NCI-H526 (cell line): ENCODE measurements around the gene MAPKAP1.

Experiments
- DNase-seq, 2 experiments: peaks; one replicate each; lab custom pipeline; 2025; lab: John Stamatoyannopoulos, UW

Gene MAPKAP1

DNA sequence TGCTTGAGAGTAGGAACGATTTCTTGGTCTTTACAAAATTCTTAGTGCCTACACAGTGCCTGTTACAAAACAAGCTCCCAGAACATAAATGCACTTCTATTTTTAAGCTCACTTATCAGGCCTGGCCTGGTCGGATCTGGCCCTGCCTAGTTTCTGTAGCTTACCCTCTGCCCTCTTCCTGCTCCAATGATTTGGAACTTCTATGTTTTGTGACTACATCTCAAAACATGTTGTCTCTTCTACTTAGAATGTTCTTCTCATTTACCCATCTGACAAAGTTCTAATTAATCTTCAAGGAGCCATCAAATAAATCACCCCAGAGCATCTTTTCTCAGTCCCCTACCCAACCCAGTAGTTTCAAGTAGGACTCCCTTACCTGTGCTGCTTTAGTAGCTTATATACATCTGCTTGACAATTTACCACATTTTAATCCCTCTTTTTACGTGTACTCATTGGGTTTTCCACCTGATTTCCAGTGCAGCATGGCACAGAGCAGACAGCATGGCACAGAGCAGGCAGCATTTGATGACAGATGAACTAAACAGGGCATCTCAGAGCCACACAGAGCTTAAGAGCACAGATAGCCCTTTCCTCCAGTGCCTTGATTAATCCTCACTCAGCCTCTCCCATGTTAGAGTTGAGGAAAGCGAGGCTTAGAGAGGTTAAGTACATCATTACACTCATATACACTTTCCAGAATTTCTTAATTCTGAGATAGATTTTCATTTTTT lies 171.9 kb downstream of the MAPKAP1 start:
- DNase-seq: no peak

DNA sequence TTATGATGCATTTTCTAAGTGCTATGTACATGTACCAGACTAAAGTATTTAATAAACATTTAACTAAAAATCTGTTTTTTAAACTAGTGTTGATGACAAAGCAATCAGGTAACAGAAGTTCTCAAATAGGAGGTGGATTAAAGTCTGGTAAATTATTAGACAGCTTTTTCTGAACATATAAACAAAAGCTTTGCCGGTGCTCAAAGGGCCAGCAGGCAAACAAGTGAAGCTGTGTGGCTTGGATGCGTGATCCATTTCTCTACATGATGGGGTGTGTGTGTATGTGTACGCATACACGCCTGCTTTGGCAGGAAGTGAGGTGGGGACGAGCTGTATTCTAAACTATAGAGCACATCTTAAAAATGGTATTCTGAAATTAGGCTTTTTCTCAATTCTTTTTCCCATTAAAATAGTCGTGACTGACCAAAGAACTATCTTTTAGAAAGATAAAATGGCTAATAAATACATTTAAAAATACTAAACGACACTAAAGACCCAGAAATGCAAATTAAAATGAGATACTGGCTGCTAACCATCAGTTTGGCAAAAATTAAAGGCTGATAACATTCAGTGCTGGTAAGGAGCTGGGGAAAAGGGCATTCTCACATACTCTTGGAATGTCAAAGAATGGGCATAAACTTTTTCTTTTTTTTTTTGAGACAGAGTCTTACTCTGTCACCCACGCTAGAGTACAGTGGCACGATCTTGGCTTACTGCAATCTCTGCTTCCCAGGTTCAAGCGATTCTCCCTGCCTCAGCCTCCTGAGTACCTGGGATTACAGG lies 174.0 kb downstream of the MAPKAP1 start:
- DNase-seq: no peak

DNA sequence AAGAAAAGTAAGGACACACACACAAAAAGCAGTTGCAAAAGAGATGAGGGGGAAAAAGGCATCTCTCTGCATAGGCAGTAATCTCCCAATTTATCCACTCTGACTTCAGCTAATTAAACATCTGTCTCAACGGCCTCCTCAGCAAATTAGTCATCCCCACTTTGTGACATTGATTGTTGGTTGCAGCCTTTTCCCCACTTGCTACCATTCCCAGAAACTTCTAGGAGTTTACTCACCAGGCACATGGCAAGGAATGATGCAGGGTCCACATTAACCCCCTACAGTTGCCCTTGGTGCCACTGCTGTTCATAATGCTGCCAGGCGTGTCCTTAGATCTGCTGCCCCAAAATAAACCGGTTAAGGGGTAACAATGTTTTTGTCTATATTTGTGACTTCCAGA lies 174.6 kb downstream of the MAPKAP1 start:
- DNase-seq: no peak

DNA sequence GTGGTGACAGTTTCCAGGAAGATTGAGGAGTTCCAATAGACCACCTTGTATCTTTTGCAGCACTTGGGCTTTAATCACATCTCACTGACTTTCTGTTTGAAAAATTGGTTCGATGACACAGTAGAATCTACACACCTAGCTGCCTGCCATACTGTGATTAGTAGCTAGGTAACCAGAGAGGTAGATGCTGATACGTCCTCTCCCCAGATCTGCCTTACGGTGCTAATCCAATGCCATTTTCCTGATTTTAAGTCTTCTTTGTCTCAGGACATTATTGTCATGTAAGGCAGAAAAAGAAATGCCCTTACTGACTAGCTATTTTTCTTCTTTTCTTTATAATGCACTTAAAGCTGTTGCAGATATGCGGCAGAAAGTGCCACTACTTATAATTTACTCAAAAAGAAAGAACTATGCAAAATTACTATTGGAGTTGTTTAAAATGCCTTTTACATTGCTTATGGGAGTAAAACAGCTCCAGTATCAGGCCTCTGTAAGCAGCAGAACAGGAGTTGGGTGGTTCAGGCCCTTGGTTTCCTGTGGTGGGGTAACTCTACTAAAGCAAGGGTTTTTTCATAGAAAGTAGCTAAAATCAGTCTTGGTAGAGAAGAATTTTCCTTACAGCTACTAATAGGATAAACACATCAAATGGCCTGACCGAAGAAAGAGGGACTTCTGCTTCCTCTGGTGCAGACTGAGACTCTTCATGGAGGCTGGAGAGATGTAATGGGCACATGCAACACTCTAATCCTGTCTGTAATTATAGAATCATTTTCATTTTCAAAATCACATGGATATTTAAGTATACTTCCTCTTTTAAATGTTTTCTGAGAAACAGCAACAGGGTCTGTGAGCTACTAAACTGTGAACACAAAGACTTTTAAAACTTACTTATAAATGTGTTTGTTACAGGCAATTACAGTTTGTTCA lies 177.2 kb downstream of the MAPKAP1 start:
- DNase-seq: no peak

DNA sequence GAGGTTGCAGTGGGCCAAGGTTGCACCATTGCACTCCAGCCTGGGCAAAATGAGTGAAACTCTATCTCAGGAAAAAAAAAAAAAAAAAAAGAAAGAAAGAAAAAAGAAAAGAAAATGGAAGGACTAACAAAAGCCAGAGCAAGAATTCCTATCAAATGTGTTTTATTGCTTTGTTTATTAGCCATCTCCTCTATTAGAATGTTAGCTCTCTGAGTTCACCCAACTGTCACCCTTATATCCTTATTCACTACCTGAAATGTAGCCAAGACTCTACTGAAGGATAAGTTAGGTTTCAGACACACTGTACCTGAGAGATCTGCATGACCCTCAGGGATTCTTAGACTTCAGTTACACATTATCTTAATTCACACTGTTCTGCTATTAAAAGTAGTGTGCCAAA lies 177.9 kb downstream of the MAPKAP1 start:
- DNase-seq: no peak

DNA sequence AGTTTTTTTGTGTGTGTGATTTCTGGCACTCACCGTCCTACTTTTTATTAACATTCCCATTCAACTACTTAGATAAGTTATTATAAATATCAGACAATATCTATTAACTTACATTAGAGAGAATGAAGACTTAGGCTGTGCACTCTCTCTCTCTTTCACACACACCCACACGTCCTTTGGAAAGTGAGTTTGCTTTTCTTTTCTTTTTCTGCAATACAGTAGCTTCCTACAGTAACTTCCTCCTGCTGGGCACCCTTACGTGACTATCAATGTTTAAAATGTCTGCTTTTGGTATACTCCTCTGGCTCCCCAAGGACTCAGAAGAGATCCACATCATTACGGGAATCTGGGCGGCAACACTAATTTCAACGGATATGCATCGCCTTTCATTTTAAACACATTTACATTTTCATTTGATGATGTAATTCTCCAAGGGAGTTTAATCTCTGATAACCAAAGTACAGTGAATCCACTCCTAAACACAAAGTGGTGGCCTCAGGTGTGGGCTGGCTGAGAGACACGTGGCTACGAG lies 179.5 kb downstream of the MAPKAP1 start:
- DNase-seq: no peak

DNA sequence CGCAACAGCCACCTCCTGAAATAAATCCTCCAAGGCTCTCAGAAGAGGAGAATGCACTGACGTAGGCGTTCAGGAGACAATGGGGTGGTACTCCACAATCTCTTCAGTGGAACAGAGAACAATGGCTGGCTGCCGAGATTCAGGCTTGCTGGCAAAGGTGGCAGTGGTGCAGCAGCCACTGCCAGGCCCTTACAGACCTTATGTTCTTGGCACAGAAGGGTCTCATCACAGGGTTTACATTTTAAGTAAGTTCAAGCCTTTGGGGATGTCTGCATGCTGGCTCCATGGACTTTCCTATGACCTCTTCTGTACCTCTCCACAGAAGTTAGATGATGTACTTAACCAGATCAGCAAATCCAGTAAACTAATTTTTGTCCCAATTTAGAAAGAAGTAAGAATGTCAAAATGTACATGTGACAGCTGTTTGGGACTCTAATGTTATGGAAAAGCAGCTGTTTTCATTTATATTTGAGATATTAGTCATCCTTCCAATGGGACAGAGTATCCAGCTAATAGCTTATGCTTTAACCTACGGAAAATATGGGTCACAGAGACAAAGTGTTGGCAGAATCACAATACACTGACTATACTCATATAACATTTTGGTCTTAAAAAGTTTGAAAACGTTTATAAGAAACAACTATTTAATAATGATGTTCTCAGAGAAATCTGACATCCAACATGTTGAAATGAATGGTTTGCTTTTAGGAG lies 180.9 kb downstream of the MAPKAP1 start:
- no peak for DNase-seq

DNA sequence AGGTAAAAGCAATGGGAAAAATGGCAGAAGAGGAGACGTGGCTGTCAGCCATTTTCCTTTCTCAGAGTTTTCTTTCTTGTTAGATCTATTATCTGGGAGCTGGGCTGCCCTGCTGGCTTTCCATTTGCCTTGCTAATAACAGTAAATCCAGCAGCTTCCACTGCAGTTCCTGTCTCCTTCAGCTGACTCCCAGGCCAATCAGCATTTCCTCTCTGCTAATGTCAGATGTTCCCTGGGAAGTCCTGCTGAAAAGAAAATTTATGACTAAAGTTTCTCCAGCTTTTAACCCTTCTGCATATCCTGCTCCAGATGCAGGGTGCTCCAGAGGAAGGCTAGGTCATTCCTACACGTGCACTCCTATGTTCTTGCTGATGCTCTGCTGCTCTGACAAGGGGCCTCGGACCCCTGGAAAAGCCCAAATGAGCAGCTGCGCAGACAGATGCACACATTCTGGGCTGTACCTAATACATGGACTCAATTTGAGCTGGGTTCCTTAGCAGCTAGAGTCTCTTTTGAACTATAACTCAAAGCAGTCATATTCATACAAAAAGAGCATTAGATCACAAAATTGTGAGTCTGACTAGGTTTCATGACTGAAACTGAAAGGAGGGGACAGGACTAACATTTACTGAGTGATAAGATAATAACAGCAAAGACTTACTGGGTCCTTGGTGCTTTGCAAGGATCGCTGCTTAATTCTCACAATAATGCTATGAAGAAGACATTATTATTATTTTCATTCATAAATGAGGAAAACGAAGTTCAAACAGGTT lies 182.2 kb downstream of the MAPKAP1 start:
- DNase-seq: no peak

DNA sequence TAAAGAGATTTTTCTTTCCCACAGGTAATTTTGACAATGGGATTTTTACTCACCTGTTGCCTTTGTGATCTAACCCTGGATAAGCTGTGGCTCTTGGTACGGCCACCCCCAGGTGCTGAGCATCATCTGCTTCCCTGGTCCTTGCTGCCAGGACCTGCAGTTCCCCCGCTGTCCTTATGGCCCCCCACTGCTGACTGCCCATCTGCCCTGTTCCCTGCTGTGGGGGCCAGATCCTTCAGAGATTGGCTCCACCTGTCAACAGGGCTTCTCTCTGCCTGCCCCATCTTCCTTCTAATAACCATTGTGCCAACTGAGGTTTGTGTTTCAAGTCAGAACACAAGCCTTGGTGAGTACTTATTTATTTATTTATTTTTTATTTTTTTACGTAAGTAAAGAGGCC lies 183.3 kb downstream of the MAPKAP1 start:
- DNase-seq: no peak

DNA sequence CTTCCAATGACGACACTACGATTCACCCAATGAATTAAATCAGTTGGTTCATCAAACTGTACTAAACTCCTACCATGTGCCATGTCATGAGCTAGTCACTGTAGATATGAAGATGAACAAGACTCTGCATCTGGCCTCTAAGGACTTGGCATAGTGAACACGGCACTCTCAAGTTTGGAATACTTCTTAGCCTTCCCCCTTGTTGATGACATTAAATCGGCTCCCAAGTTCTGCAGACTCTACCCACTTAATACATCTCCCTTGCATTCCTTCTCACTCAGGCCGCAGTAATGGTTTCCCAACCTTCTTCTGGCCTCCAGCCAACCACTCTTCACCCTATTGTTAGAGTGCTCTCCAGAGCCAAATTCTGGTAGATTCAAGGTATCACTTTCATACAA lies 184.7 kb downstream of the MAPKAP1 start:
- no peak for DNase-seq

DNA sequence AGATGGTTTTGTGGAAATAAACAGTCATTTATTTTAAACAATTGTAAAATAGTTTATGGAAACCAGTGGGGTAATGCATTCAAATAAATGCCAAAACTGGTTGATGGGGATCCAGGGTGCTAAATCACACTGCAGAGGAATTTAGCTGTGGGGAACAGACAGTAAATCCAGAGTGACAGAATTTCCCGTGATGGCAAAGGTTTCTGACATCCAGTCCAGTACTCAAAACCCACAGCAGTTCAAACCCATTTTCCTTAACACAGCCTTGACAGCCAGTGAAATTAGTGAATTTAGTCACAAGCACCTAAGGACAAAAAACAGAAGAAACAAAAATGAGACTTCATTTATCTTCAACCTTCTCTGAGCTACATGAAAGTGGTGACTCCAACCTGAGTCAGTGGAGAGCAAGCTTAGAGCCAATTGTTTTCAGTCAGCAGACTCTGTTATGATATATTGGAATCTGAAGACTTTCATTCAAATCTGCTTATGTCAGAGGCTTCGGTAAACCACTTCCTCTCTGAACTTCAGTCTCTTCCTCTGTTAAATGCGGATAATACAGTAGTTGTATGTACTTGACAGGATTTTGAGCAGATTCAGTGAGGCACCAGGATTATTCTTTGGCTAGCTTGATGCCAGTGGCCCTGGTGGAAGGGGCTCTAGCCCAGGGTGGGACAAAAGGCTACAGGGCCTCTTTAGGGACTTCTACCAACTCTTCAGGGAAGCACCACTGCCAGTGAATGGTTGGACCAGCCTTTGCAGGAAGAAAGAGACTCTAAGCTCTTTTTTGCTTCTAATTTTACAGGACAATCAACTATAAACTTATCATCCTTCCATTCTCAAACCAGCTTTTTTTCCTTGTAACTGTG lies 185.3 kb downstream of the MAPKAP1 start:
- no peak for DNase-seq

DNA sequence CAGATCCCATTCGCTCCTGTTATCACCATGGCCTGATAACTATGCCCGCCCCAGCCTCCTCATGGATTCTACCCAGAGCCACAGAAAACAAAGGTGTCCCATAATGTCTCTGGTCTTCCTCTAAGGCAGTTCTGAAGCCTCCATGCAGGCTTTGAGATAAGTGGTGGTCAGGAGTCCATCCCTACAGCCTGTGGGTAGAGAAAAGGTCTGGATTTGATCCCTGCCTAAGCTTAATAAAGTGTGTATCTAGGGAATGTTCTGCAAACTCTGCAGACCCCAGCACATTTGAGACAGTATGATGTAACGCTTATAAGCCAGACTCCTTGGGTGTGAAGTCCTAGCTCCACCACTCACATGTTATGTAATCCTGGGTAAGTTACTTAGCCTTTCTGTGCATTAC lies 187.3 kb downstream of the MAPKAP1 start:
- DNase-seq: no peak

DNA sequence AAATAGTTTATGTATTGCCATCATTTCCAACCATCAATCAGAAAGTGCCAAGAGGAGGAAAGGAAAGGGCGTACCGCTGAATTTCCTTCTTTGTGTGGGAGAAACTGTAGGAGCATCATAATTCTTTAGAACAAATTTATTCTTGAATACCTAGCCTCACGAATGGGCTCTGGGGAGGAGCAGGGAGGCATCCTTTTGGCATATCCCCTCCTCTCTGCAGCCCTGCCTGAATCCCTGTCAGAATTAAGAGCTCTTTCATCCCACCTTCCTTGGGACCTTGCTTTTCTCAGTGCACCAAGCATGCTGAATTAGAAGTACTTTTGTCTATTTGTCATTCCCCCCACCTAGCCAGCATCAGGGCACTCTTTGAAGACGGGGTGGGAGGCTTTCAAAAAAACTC lies 189.4 kb downstream of the MAPKAP1 start:
- DNase-seq: no peak

DNA sequence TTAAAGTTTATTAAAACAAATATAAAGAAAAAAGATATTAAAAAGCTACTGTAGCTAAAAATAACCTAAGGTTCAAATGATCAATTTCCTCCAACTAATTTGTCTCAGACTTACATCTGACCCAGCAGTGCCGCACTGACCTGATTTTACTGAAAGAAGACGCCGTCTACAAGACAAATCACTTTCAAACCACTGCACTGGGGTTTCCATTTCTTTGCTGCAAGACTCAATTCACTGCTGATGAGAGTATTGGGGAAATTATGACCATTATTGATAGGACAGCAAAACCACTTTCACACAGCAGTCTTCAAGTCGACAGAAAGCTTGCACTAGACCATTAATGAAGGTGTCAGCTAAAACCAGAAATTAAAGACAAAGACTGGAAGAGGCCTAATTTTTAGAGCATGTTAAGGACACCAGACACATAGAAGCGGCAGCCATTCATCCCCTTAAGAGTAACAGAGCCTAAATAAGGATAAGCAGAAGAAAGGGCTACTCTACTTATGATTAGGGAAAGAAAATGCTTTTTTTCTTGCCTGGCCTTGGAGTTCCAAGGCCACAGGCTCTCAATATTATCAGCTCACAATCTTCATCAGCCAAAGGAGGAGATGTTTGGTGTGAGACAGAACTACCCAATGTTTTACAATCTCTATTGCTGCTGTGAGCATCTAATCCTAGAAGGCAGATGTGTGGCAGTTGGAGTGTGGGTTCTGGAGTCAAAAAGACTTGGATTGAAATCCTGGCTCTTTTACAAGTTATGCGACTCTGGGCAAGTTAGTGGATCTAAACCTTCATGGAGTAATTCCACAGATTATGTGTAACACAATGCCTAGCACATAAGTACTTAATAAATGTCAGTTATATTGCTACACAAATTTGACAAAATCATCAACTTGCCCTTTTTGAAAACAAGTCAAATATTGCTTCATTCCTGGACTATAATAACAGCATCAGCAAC lies 190.7 kb downstream of the MAPKAP1 start:
- DNase-seq: no peak

DNA sequence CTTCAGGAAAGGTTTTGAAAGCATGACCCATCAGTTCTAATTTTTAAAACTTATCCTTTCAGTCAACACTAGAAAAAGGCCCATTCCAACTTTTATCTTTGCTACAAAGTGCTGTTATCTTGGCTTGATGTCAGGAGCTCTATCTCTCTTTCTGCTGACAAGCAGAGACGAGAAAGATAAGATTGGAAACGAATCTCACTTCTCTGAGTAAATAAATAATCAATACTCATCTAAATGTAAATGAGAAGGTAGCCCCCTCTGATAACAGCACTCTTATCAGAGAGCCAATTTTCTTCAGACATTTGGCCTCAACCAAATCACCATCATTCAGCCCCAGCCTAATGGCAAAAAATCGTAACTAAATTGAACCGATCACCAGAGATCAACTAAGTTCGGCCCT lies 191.7 kb downstream of the MAPKAP1 start:
- DNase-seq: no peak

DNA sequence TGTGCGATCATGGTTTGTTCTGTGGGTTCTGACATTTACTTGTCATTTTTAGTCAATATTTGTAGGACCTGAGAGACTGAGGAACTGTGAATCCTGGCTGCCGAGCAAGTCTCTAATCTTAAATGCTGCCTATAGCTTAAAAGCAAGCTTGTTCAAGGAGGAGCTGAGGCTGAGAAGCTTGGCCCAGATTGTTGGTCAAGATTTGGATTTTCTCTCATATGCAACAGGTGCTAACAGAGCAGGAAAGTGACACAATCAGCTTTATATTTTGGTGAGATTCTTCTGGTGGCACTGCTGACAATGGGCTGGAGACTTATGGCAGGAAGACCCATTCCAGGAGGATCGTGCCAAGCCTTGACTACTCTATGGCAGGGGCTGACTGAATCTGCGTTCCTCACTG lies 192.5 kb downstream of the MAPKAP1 start:
- no peak for DNase-seq

DNA sequence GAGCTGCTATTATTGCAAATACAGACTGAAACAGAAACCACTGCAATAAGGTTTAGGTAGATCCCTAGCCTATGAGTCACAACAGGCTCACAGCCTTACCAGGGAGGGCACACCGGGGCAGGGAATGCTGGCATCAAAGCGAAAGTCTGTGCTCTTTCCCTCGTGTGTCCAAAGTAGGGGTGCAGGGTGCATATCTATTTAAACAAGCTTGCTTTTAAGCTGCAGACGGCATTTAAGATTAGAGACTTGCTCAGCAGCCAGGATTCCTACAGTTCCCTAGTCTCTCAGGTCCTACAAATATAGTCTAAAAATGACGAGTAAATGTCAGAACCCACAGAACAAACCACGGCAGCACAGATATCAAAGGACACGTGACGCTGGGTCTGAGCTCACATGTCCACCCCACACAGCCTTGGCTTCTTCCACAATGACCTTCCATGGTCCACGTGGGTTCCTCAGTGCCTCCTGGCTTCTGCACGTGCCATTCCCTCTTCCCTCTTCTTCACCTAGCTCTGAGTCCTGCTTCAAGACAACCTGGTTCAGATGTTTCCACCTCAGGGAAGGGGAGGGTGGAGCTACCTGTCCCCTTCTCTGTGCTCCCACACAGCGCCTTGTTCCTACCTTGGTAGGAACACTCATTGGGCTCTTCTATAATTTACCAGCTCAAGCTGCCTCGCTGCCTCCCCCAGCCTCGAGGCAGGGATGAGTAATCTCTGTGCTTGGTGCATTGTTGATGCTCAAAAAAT lies 193.2 kb downstream of the MAPKAP1 start:
- DNase-seq: no peak

DNA sequence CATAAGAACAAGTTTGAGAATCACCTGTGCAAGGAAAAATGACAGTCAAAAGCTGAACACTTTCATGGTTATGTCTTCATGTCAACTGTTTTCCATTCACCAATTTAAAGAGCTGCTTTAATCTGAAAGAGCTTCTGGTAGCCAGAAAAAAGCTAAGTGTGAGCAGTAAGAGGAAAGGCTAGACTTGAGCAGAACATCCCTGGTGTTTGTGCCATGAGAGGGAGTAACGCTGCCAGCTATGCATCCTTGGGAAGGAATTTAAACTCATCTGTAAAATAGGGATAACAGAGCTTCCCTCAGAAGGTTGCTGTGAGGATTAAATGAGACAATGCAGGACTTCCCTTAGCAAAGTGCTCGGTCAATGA lies 193.7 kb downstream of the MAPKAP1 start:
- DNase-seq: no peak
